Sigmoid colon (tissue), 7 donors: ENCODE results near the gene SND1. TPM values are rescaled to one million over a fixed set of nuclear protein-coding genes. Genes with fewer than 3 reads are reported as not detected.

Experiments
- DNase-seq: peaks from one replicate; pipeline ENCODE4 v3.0.0-alpha.2; 2019
- H3K27ac ChIP-seq, 4 donors: fragments of 200-600 bp; sonication (generic); one replicate each; pipeline ENCODE4 v1.5.1; 2016 to 2019; ENCODE audit warnings: mild to moderate bottlenecking in 1 of 4
- H3K27me3 ChIP-seq, 3 donors: fragments of 200-600 bp; sonication (generic); one replicate each; pipeline ENCODE4 v1.5.1; 2019; ENCODE audit warnings: mild to moderate bottlenecking in 1 of 3
- H3K36me3 ChIP-seq, 4 donors: fragments of 200-600 bp; sonication (generic); one replicate each; pipeline ENCODE4 v1.5.1; 2016 to 2019
- H3K4me1 ChIP-seq, 4 donors: fragments of 200-600 bp; sonication (generic); one replicate each; pipeline ENCODE4 v1.5.1; 2017 to 2019
- H3K4me3 ChIP-seq, 4 donors: fragments of 200-600 bp; sonication (generic); one replicate each; pipeline ENCODE4 v1.5.1; 2017 to 2019; ENCODE audit warnings: mild to moderate bottlenecking in 2 of 4, moderate library complexity in 1 of 4
- H3K9me3 ChIP-seq, 4 donors: fragments of 200-600 bp in 3 of 4; sonication (generic) in 3 of 4; one replicate each; pipeline versions ENCODE4 v1.5.1 to v1.6.1; 2013 to 2019
- CTCF ChIP-seq, 4 experiments: fragments of 450-650 bp in 3 of 4; fragments of 200-600 bp in 1 of 4; IDR thresholded peaks; one replicate each; pipeline ENCODE4 v1.5.1; 2016 to 2019; ENCODE audit warnings: antibody characterized with exemption in 4 of 4, mild to moderate bottlenecking in 3 of 4, moderate library complexity in 2 of 4
- EP300 ChIP-seq, 4 donors: sonication (generic); formaldehyde crosslinking; IDR thresholded peaks; one replicate each; pipeline ENCODE4 v1.6.1; 2017; ENCODE audit warnings: antibody characterized with exemption in 4 of 4
- POLR2A ChIP-seq, 2 donors: fragments of 450-650 bp; IDR thresholded peaks; one replicate each; pipeline ENCODE4 v1.6.1; 2016; ENCODE audit warnings: antibody characterized with exemption in 2 of 2, mild to moderate bottlenecking in 2 of 2, moderate library complexity in 2 of 2
- POLR2AphosphoS5 ChIP-seq, 4 donors: sonication (generic); formaldehyde crosslinking; IDR thresholded peaks; one replicate each; pipeline ENCODE4 v1.6.1; 2017; ENCODE audit warnings: antibody characterized with exemption in 4 of 4
- WGBS, 2 donors: extraction: QIAGEN DNeasy Blood & Tissue Kit; methylation state at CpG; one replicate each; pipeline ENCODE4 v1.1.7; 2013; 5-methylcytosine and 5-hydroxymethylcytosine counted together
- intact Hi-C: fragments of 100-400 bp; cut with DNase I; formaldehyde crosslinking; loops from one replicate; pipeline ENCODE4 v1.15.1; 2023
- polyA plus RNA-seq, 3 donors: library from polyadenylated mRNA; stranded (reverse); fragments of 200-250 nt; gene quantifications; one replicate each; pipeline ENCODE4 v1.2.3, GENCODE V29; 2013
- total RNA-seq, 4 donors: library from RNA; depleted of rRNA; stranded (reverse); fragments of >200 nt; gene quantifications; one replicate each; pipeline ENCODE4 v1.1.0, GENCODE V29; 2016
- donor health status: healthy with polysubstance abuse.
- donor health status: Bipolar disorder and iron deficiency.
- donor health status: healthy.

The SND1 gene
- total and polyA plus RNA-seq, 7 donors: 30.6 to 93.4 (median 71.3) TPM

- H3K9me3 ChIP-seq: no peaks in the 10 kb centered on the region
- H3K27ac ChIP-seq: no peak overlapping the region
- H3K27me3 ChIP-seq: no peaks in the 10 kb centered on the region
- intact Hi-C loops: no loop called here
- peaks cover 0 to 8% (median 4%) of the 10 kb centered on the region in 4 donors for H3K4me1 ChIP-seq
- DNase-seq: no peak
- TF ChIP-seq CTCF (IDR thresholded peaks at IDR 0.05) (no peak), EP300 (IDR thresholded peaks at IDR 0.05) (no peak), POLR2AphosphoS5 (IDR thresholded peaks at IDR 0.05) (no peak), POLR2A (IDR thresholded peaks at IDR 0.05) (no peak)
- no peak overlapping the region for H3K4me3 ChIP-seq
- peaks cover 10 to 72% (median 26%) of the 10 kb centered on the region in 4 donors for H3K36me3 ChIP-seq
- WGBS, 2 donors: 23 to 73% methylated on average over 1 of the region's 1 CpG
Observed at GRCh38 chr7:127704211-127704610, 52.2 kb downstream of the SND1 start.

GRCh38 chr7:127705461-127705959, 53.5 kb downstream of the SND1 start:
- H3K9me3 ChIP-seq: no peaks in the 10 kb centered on the region
- no peak overlapping the region for H3K27ac ChIP-seq
- TF ChIP-seq POLR2AphosphoS5 (IDR thresholded peaks at IDR 0.05) (no peak), POLR2A (IDR thresholded peaks at IDR 0.05) (no peak), CTCF (IDR thresholded peaks at IDR 0.05) (no peak), EP300 (IDR thresholded peaks at IDR 0.05) (no peak)
- H3K36me3 ChIP-seq: peaks cover 10 to 66% (median 23%) of the 10 kb centered on the region in 4 donors
- H3K4me1 ChIP-seq: peaks cover 0 to 8% (median 4%) of the 10 kb centered on the region in 4 donors
- WGBS, 2 donors: 94 to 95% methylated on average over 6 of the region's 6 CpGs
- H3K27me3 ChIP-seq: no peaks in the 10 kb centered on the region
- DNase-seq: no peak
- no peak overlapping the region for H3K4me3 ChIP-seq
- intact Hi-C loops: loop anchor here (5.0 kb wide), 1 partner anchor 327 kb away; the partner anchor contains the start of gene LRRC4

GRCh38 chr7:127706766-127707165, 54.8 kb downstream of the SND1 start:
- H3K36me3 ChIP-seq: peaks cover 10 to 64% (median 16%) of the 10 kb centered on the region in 4 donors
- no peak for TF ChIP-seq POLR2AphosphoS5 (IDR thresholded peaks at IDR 0.05)
- no peak for TF ChIP-seq CTCF (IDR thresholded peaks at IDR 0.05)
- no peak for TF ChIP-seq EP300 (IDR thresholded peaks at IDR 0.05)
- TF ChIP-seq POLR2A (IDR thresholded peaks at IDR 0.05): no peak
- no peak overlapping the region for H3K4me3 ChIP-seq
- H3K27ac ChIP-seq: no peak overlapping the region
- peaks cover 0 to 8% (median 4%) of the 10 kb centered on the region in 4 donors for H3K4me1 ChIP-seq
- no peak for DNase-seq
- no peaks in the 10 kb centered on the region for H3K27me3 ChIP-seq
- peaks cover 0 to 3% (median 0%) of the 10 kb centered on the region in 4 donors for H3K9me3 ChIP-seq
- intact Hi-C loops: loop anchor here (5.0 kb wide), 1 partner anchor 326 kb away; the partner anchor contains the start of gene LRRC4

- H3K4me3 ChIP-seq: no peak overlapping the region
- intact Hi-C loops: loop anchor here (2.0 to 5.0 kb wide), 2 partner anchors 324 to 429 kb away; partner anchors contain the start of gene LRRC4
- TF ChIP-seq EP300 (IDR thresholded peaks at IDR 0.05): no peak
- no peak for TF ChIP-seq CTCF (IDR thresholded peaks at IDR 0.05)
- no peak for TF ChIP-seq POLR2AphosphoS5 (IDR thresholded peaks at IDR 0.05)
- TF ChIP-seq POLR2A (IDR thresholded peaks at IDR 0.05): no peak
- H3K27me3 ChIP-seq: no peaks in the 10 kb centered on the region
- peaks cover 7 to 54% (median 12%) of the 10 kb centered on the region in 4 donors for H3K36me3 ChIP-seq
- DNase-seq: no peak
- peaks cover 0 to 3% (median 0%) of the 10 kb centered on the region in 4 donors for H3K9me3 ChIP-seq
- H3K4me1 ChIP-seq: peaks cover 0 to 11% (median 4%) of the 10 kb centered on the region in 4 donors
- H3K27ac ChIP-seq: no peak overlapping the region
- WGBS, 2 donors: 91 to 92% methylated on average over 1 of the region's 1 CpG
Observed at GRCh38 chr7:127708201-127708600, 56.2 kb downstream of the SND1 start.
